IPS DF 19.7 (cell line): ENCODE results near the gene CUEDC1.

ENCODE experiments used
- DNase-seq: peaks from one replicate; pipeline ENCODE4 v3.0.0-alpha.2; 2013; ENCODE audit warnings: low read depth, low spot score

The CUEDC1 gene

GRCh38 chr17:57833179-57833939, 121.9 kb downstream of the CUEDC1 start:
- DNase-seq = peak; percentile 47

DNA sequence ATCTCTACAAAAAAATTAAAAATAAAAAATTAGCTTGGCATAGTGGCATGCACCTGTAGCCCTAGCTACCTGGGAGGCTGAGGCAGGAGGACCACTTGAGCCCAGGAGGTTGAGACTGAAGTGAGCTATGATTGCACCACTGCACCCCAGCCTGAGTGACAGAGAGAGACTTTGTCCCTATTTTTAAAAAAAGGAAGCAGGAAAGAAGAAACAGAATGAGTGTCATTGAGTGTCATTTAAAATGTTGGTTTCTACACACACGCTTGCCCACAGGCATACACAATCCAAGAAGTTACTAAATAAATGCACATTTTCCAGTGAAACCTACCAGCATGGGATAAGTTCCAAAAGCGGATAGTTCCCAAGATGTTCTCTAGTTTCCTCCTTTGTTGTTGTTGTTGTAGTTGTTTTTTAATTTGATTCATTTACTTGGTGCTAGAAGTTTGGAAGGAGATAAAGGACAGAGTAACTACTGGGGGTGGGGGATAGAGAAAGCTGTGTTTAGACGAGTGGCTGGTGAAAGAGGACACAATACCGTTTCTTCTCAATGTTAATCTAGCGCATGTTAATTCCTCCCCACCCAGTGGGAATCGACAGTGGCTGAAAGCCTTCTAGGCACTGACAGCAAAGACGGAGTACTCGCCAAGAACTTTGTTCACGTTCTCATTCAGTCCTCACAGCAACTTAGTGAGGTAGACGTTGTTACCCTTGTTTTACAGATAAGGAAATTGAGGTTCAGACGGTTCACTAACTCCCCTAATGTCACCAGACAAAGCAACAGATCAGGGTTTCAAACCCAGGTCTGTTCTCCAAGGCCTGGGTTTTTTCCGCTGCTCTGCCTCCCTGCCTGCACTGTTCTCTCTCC, 122.7 kb downstream of the CUEDC1 start:
- DNase-seq = no peak

DNA sequence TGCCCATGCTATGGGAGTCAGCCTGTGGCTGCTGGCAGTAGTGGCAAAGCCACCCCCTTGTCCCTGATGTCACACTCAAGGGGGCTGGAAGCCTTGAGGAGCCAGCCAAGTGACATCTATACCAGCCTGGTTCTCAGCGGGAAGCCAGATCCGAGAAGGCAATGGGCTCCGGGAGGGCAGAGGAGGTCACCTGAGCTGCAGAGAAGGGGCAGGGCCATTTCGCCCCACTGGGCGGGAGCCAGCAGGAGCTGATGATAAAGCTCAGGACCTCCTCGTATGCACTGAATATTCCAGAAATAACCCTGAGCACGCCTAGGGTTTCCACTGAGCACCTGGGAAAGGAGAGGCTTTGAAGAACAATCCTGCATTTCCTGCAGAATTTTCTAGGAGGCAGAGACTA, 124.3 kb downstream of the CUEDC1 start:
- DNase-seq = no peak

DNA sequence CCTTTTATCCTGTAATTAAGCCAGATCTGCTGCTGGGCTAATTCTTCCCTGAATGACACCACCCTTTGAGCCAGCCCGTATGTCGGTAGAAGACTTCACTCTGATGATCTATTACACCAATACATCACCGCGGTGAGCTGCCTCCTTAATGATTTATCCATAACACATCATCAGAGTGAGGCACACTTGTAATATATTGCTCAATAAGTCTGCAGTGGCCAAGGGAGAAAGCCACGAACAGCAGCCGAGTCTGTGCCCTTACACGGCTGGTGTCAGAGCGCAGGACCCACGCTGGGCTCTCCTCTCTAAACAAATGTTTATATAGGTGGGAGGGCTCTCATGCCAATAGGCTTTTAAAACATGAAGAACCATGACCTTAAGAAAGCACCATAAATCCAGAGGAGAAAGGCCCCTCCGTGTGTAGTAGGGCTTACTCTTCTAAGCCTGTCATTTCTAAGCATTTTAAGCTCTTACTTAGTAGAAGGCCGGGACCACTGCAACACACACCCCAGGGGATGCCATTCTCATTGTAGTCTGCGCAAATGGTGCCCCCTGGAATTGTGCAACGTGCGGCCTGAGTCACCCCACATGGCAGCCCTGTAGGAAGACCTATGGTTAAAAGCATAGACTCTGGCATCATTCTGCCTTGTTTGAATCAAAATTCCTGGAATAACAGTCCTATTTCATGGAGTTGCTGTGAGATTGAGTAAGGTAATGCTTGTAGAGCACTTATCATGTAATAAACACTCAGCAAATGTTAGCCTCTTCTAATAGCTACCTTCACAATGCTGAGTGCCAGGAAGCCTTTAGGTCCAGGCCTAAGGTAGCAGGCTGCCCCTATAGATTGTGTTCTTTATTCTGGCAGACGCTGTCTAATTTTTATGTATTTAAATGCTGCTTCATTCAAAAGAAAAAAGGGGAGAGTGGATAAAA, 131.5 kb downstream of the CUEDC1 start:
- DNase-seq = no peak

DNA sequence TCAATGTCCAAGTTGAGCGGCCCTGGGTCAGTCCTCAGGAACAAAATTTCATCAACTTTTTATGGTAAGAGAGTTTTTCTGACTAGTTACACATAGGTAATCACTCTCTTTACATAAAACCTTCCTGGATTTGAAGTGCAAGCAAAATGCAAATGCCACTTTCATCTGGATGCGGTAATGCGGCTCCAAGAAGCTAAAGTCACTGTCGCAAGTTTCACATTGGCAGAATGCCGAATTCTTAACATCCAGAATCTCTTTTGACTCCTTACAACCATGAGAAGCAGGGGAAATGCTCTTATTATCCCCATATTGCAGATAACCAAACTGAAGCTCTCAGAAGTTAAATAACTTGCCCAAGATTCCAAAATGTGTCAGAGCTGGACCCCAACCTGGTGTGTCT, 135.3 kb downstream of the CUEDC1 start:
- no peak for DNase-seq

GRCh38 chr17:57819285-57819684, 135.9 kb downstream of the CUEDC1 start:
- no peak for DNase-seq

DNA sequence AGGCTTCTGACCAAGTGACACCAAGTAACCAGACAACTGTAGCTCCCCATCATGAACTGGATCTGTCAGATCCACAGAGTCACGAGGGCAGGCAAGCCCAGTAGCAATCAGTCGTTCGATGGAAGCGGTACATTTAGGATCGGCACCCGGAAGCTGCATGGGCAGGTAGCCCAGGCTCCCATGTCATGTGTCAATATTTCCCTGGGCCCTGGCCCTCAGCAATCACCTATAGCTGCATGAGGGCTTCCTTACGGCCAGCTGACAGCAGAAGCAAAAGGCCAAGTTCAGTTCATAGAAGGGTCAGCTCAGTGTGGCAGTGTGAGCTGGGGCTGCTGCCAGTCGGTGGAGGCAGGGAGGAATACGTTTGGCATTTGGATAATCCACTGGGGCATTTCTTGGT, 137.1 kb downstream of the CUEDC1 start:
- DNase-seq = no peak

- no peak for DNase-seq
Observed at GRCh38 chr17:57817299-57817698, 137.9 kb downstream of the CUEDC1 start.

DNA sequence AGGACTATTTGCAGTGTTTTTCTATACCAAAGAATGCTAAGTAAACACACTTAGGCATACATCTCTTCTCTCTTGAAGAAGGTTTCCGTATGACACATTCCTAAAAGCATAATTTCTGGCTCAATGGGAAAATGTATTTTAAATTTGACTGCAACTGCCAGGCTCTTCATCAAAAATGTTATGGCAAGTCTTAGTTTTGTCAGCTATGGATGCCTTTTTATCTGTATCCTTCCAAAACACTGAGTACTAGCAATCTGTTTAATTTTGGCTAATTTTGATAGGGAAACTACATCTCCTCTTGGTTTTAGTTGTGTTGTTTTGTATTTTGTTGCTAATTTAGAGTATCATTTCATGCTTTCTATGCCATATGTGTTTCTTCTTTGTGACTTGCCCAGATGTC, 140.8 kb downstream of the CUEDC1 start:
- DNase-seq = no peak

DNA sequence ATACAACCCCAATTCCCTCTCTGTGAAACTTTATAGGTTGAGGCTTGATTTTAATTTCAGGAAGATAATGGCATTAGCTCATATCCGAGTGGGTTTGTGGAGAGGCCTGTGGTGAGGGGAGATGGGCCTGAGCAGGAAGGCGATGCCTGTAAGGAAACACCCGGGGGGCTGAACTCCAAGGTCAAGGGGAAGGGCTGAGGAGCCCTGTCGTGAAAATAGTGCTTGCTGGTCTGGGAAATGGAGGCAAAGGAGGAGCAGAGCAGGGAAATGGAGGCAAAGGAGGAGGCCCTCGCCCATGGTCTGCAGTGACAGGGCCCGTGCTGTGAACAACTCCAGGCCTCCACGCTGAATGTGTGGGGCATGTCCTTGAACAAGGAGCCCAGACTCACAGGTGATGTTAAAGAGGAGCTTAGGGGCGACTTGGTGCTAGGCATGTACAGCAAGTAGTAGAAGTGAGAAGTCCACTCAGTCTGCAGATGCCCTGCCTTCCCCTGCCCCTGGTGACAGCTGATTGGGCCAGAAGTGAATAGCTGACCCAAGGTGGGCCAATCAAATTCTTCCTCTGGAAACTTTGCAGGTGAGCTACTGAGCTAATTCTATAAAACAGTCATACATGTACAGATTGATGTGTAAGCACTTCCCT, 143.5 kb downstream of the CUEDC1 start:
- no peak for DNase-seq
